HG03039 (cell line): ENCODE data around the gene DAAM2.

Experiments used
- ATAC-seq: cut with Tn5 transposase; IDR thresholded peaks from one replicate; pipeline ENCODE4 v1.9.1; 2021; ENCODE audit warnings: mild to moderate bottlenecking, moderate library complexity; ENCODE audit not compliant: unreplicated experiment

DAAM2 gene

GRCh38 chr6:39791850-39792539, at the start of gene DAAM2:
DAAM2 (plus strand) TSS chr6:39792376; CDS start chr6:39856303, 63,927 bp downstream.
- ATAC-seq = no peak

- ATAC-seq = no peak
Observed at GRCh38 chr6:39746795-39747194, 45.4 kb upstream of the DAAM2 start.

- no peak for ATAC-seq
Observed at GRCh38 chr6:39752835-39753724, 39.1 kb upstream of the DAAM2 start.

GRCh38 chr6:39753725-39754045, 38.5 kb upstream of the DAAM2 start:
- no peak for ATAC-seq

- ATAC-seq = no peak
Observed at GRCh38 chr6:39754514-39755115, 37.6 kb upstream of the DAAM2 start.

GRCh38 chr6:39755231-39755630, 36.9 kb upstream of the DAAM2 start:
- ATAC-seq = no peak

GRCh38 chr6:39756582-39756981, 35.6 kb upstream of the DAAM2 start:
- no peak for ATAC-seq

GRCh38 chr6:39758905-39759605, 33.1 kb upstream of the DAAM2 start:
- ATAC-seq = no peak

- no peak for ATAC-seq
Observed at GRCh38 chr6:39760226-39760952, 31.8 kb upstream of the DAAM2 start.

- ATAC-seq = no peak
Observed at GRCh38 chr6:39765508-39766065, 26.6 kb upstream of the DAAM2 start.

- no peak for ATAC-seq
Observed at GRCh38 chr6:39769012-39769411, 23.2 kb upstream of the DAAM2 start.

GRCh38 chr6:39770446-39770845, 21.7 kb upstream of the DAAM2 start:
- no peak for ATAC-seq

GRCh38 chr6:39772559-39773273, 19.5 kb upstream of the DAAM2 start:
- no peak for ATAC-seq

GRCh38 chr6:39773782-39774181, 18.4 kb upstream of the DAAM2 start:
- no peak for ATAC-seq

- ATAC-seq = no peak
Observed at GRCh38 chr6:39776581-39776980, 15.6 kb upstream of the DAAM2 start.

- ATAC-seq = no peak
Observed at GRCh38 chr6:39777218-39777617, 15.0 kb upstream of the DAAM2 start.

GRCh38 chr6:39777661-39778060, 14.5 kb upstream of the DAAM2 start:
- no peak for ATAC-seq

GRCh38 chr6:39778581-39779255, 13.5 kb upstream of the DAAM2 start:
- ATAC-seq = no peak

GRCh38 chr6:39785281-39785680, 6.9 kb upstream of the DAAM2 start:
- no peak for ATAC-seq
